NCI-H1092 (cell line): ENCODE data around the gene SDF4.

ENCODE experiments used
- DNase-seq: peaks from one replicate; lab custom pipeline; 2025; lab: John Stamatoyannopoulos, UW

The SDF4 gene

GRCh38 chr1:1241588-1242219, 9.9 kb upstream of the SDF4 start:
- no peak for DNase-seq

GRCh38 chr1:1240822-1241587, 9.2 kb upstream of the SDF4 start:
- DNase-seq = no peak

GRCh38 chr1:1240348-1240732, 8.5 kb upstream of the SDF4 start:
- no peak for DNase-seq

- no peak for DNase-seq
Measured at GRCh38 chr1:1239614-1240347, 8.0 kb upstream of the SDF4 start.

GRCh38 chr1:1239227-1239613, 7.4 kb upstream of the SDF4 start:
- no peak for DNase-seq

- no peak for DNase-seq
Measured at GRCh38 chr1:1238702-1239178, 6.9 kb upstream of the SDF4 start.

GRCh38 chr1:1237874-1238701, 6.3 kb upstream of the SDF4 start:
- no peak for DNase-seq

- no peak for DNase-seq
Measured at GRCh38 chr1:1236945-1237873, 5.4 kb upstream of the SDF4 start.

GRCh38 chr1:1236176-1236763, 4.5 kb upstream of the SDF4 start:
- DNase-seq = no peak

- DNase-seq = no peak
Measured at GRCh38 chr1:1235016-1235744, 3.4 kb upstream of the SDF4 start.

GRCh38 chr1:1234180-1234808, 2.5 kb upstream of the SDF4 start:
- no peak for DNase-seq

GRCh38 chr1:1233567-1233892, 1.7 kb upstream of the SDF4 start:
- DNase-seq = no peak

GRCh38 chr1:1232796-1233566, 1.2 kb upstream of the SDF4 start:
- no peak for DNase-seq

GRCh38 chr1:1232208-1232795, 501 bp upstream of the SDF4 start, which contains the start of gene B3GALT6:
TSS of gene B3GALT6 (plus strand) at chr1:1232237. CDS start at chr1:1232279, 42 bp downstream.
- no peak for DNase-seq

GRCh38 chr1:1230656-1231399, 973 bp downstream of the SDF4 start:
- no peak for DNase-seq

GRCh38 chr1:1229770-1230169, 2.0 kb downstream of the SDF4 start:
- no peak for DNase-seq

GRCh38 chr1:1228596-1229321, 3.0 kb downstream of the SDF4 start:
- no peak for DNase-seq
